Measurements from ENCODE around the gene MARCHF11.

GRCh38 chr5:16082053-16082452 is 97.5 kb downstream of the MARCHF11 start:
- TF ChIP-seq EZH2 (IDR thresholded peaks at IDR 0.05; ENCODE audit: borderline replicate concordance, low read depth, low read length, severe bottlenecking) (no peak), CTCF (IDR thresholded peaks at IDR 0.05; ENCODE audit: borderline replicate concordance, extremely low read depth, low read length, poor library complexity, severe bottlenecking) (no peak)
